GM21447 (cell line): Measurements from ENCODE around the gene OTOL1.

Source experiments
- ATAC-seq: cut with Tn5 transposase; IDR thresholded peaks from one replicate; pipeline ENCODE4 v1.9.1; 2021; ENCODE audit not compliant: unreplicated experiment

OTOL1 gene

GRCh38 chr3:161540594-161540993 is 44.0 kb downstream of the OTOL1 start:
- peak; percentile 78 for ATAC-seq

GRCh38 chr3:161545824-161546223 is 49.2 kb downstream of the OTOL1 start:
- no peak for ATAC-seq

DNA sequence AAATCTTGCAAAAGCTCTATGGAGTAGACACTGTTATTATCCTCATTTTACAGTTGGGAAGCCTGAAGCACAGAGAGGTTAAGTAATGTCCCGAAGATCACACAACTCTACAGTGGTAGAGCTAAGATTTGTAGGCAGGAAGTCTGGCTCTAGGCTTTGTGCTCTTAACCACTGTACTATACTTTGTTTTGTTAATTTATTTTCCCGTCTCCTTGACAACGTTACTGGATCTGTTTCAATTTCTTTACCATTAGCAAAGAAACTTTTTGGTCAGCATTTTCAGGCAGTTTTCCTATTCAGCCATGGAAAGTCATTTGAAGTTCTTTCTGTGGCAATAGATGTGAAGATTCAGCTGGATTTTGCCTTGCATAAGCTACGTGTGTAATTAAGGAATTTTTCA is 51.7 kb downstream of the OTOL1 start:
- ATAC-seq, result no peak

DNA sequence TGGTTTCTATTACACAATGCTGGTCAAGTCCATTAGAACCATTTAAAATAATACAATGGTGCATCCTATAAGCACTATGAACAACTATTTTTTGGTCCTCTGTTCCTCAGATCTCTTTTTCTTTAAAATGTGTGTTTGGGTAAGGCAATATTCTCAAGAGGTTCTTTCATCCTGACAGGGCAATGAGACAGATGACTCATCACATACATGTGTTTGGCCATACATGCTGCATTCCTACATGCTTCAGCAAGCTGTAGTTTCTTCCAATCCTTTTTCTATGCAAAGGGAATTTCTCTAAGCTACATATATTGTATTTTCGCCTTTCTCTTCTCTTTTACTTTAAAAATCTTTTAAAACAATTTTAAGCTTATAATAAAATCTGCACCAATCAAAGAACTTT is 52.7 kb downstream of the OTOL1 start:
- ATAC-seq, result no peak

DNA sequence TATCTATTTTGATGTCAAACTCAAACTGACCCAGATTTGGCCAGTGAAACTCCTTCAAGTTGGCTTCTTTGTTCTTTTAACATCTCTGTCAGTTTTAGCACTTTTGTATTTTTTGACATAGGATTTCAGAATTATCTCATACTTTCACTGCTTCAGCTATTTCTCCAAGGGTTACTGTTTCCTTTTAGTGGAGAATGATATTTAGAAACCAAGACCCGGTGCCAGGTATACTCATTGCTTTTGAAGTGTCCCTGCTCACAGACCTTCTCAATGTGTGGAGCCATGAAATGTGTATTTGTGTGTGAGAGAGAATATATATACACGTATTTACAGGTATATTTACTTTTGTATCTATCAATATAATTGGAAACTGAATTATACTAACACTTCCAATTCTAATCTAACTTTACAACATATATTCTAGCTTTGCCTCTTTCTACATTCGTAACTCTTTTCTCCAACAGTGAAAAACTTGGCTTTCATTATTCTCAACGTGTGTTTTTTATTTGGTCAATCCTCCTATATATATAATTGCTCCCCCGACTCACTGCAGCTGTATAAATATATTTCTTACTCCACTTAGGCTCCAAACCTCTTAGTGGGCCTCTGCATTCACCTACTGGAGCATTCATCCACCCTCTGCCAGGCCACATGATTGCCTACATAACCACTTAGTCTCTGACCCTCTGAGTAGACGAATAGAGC is 54.0 kb downstream of the OTOL1 start:
- ATAC-seq, result no peak

- ATAC-seq, result no peak
Measured at GRCh38 chr3:161551697-161552096, 55.1 kb downstream of the OTOL1 start.

- ATAC-seq, result no peak
Measured at GRCh38 chr3:161552984-161553560, 56.5 kb downstream of the OTOL1 start.
